ENCODE data around the gene MYL6B.
A peak's percentile ranks its signal among the peaks of the same experiment; 100 is the strongest.

DNA sequence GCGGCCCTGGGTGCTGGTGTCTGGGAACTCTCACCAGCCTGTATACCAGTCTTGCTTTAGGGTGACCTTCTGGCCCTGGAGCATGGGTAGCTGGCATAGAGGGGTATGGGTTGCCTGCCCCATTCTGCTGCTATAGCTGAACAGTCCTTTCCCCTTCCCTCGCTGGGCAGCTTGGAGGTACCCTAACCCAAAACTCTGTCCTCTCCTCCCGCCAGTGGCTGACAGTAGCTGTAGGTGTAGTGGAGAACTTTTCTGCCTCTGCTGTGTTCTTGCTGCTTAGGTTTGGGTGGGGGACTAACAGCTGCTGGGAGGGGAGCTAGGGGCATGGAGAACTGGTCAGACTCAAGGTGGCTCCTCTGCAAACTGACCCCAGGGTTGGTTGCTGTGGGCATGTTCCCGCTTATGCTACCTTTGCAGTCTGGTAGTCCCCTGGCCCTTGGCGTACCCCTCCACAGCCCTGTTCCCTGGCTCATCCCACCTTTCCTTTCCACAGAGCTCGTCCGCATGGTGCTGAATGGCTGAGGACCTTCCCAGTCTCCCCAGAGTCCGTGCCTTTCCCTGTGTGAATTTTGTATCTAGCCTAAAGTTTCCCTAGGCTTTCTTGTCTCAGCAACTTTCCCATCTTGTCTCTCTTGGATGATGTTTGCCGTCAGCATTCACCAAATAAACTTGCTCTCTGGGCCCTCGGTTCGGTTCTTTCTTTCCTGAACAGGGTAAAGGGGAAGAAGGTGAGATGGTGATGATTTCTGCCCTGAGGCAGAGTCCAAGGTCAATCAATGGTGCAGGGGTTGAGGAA, 8.7 kb downstream of the MYL6B start:
- no peak for TF ChIP-seq SREBF2 (IDR thresholded peaks at IDR 0.05)
- TF ChIP-seq, protein P1, sequence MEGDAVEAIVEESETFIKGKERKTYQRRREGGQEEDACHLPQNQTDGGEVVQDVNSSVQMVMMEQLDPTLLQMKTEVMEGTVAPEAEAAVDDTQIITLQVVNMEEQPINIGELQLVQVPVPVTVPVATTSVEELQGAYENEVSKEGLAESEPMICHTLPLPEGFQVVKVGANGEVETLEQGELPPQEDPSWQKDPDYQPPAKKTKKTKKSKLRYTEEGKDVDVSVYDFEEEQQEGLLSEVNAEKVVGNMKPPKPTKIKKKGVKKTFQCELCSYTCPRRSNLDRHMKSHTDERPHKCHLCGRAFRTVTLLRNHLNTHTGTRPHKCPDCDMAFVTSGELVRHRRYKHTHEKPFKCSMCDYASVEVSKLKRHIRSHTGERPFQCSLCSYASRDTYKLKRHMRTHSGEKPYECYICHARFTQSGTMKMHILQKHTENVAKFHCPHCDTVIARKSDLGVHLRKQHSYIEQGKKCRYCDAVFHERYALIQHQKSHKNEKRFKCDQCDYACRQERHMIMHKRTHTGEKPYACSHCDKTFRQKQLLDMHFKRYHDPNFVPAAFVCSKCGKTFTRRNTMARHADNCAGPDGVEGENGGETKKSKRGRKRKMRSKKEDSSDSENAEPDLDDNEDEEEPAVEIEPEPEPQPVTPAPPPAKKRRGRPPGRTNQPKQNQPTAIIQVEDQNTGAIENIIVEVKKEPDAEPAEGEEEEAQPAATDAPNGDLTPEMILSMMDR (IDR thresholded peaks at IDR 0.05), result no peak
- TF ChIP-seq RAD21 (conservative IDR thresholded peaks at IDR 0.05 in 1 of 2, IDR thresholded peaks at IDR 0.05 in 1 of 2), result no peak
- no peak for TF ChIP-seq SMC3 (IDR thresholded peaks at IDR 0.05)
- TF ChIP-seq, protein P2, sequence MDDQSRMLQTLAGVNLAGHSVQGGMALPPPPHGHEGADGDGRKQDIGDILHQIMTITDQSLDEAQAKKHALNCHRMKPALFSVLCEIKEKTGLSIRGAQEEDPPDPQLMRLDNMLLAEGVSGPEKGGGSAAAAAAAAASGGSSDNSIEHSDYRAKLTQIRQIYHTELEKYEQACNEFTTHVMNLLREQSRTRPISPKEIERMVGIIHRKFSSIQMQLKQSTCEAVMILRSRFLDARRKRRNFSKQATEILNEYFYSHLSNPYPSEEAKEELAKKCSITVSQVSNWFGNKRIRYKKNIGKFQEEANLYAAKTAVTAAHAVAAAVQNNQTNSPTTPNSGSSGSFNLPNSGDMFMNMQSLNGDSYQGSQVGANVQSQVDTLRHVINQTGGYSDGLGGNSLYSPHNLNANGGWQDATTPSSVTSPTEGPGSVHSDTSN (IDR thresholded peaks at IDR 0.05), result 0 out of 2 replicates have a peak, but pooled peaks have one; percentile 14
- TF ChIP-seq REST (IDR thresholded peaks at IDR 0.05), result no peak
- no peak for TF ChIP-seq POLR2A (IDR thresholded peaks at IDR 0.05; ENCODE audit: low read length)
- TF ChIP-seq ZFP36 (IDR thresholded peaks at IDR 0.05; ENCODE audit: borderline replicate concordance, partially characterized antibody), result no peak
- TF ChIP-seq TP53 (CRISPR knock-in tag; IDR thresholded peaks at IDR 0.05), result no peak
- TF ChIP-seq EP300 (IDR thresholded peaks at IDR 0.05), result no peak
- TF ChIP-seq ESRRA (IDR thresholded peaks at IDR 0.05; ENCODE audit: borderline replicate concordance, low read length), result no peak
- TF ChIP-seq ZSCAN20 (CRISPR knock-in tag; IDR thresholded peaks at IDR 0.05), result no peak
